K562 (cell line): ENCODE results near the gene TICAM1. TPM values are rescaled to one million over a fixed set of nuclear protein-coding genes. Genes with fewer than 3 reads are reported as not detected.
A peak's percentile ranks its signal among the peaks of the same experiment; 100 is the strongest.
"Not testable (repeated sequence)": the region's sequence is repeated elsewhere in the genome, so short reads cannot be mapped to it uniquely, and the experiment has no call there.

ENCODE experiments used
- ATAC-seq: fragments of 200-7000 bp; cut with Tn5 transposase; 3 replicates; pipeline ENCODE4 v1.9.1; 2020; ENCODE audit warnings: moderate library complexity
- BruUV-seq: library from RNA; stranded (reverse); fragments of 400-500 nt; replicated peaks from 2 replicates; lab custom pipeline; 2021; lab: Mats Ljungman, UMichigan
- CTCF ChIA-PET: fragments of 300-600 bp; formaldehyde crosslinking; extraction: SDS; loops from one replicate; lab custom pipeline; 2021; ENCODE audit warnings: low intra/inter-chr PET ratio; lab: Yijun Ruan, JAX
- POLR2A ChIA-PET: fragments of 300-600, 350-650 bp; sonication (Branson Sonifier 250); formaldehyde crosslinking; extraction: SDS; loops from one replicate; lab custom pipeline; 2021; ENCODE audit warnings: antibody characterized with exemption, inconsistent platforms; lab: Yijun Ruan, JAX
- DNase-seq, 4 experiments: peaks; one replicate each; pipeline versions ENCODE4 v3.0.0 to v3.0.0-alpha.2; 2011 to 2018; ENCODE audit warnings: low spot score in 3 of 4, mixed read lengths in 3 of 4; ENCODE audit errors: extremely low read depth in 1 of 4
- FAIRE-seq: peaks from 2 replicates; lab custom pipeline; 2011; peaks lifted over from hg19 to GRCh38; lab: Jason Lieb, UNC
- H2AFZ ChIP-seq: 2 replicates; pipeline ENCODE4 v1.6.0; 2011; ENCODE audit warnings: low read depth, low read length, control low read depth, inconsistent platforms
- H3K27ac ChIP-seq: fragments of 200-600 bp; 3 replicates; pipeline ENCODE4 v1.8.0; 2011; ENCODE audit warnings: low read depth, mild to moderate bottlenecking, control low read depth, inconsistent platforms, low read length, moderate library complexity, mixed read lengths; ENCODE audit errors: extremely low read depth
- H3K27me3 ChIP-seq, 2 experiments: fragments of 300-600 bp in 1 of 2; 2 replicates in 1 of 2; 3 replicates in 1 of 2; pipeline versions ENCODE4 v1.6.0 to v1.8.0; 2011; ENCODE audit warnings: inconsistent platforms in 2 of 2, low read length in 2 of 2, mild to moderate bottlenecking in 1 of 2, mixed read lengths in 1 of 2, moderate library complexity in 1 of 2; ENCODE audit not compliant: control insufficient read depth in 2 of 2, insufficient read depth in 2 of 2
- H3K36me3 ChIP-seq: fragments of 300-600 bp; 3 replicates; pipeline ENCODE4 v1.8.0; 2011; ENCODE audit warnings: mild to moderate bottlenecking, low read length, inconsistent platforms; ENCODE audit not compliant: control insufficient read depth, insufficient read depth
- H3K4me1 ChIP-seq, 2 experiments: fragments of 200-600 bp in 1 of 2; replicated peaks in 1 of 2; 2 replicates in 1 of 2; 3 replicates in 1 of 2; pipeline versions ENCODE4 v1.5.1 to v1.8.0; 2011; ENCODE audit warnings: inconsistent platforms in 2 of 2, low read length in 2 of 2, mild to moderate bottlenecking in 1 of 2, mixed read lengths in 1 of 2, moderate library complexity in 1 of 2; ENCODE audit not compliant: control insufficient read depth in 2 of 2, insufficient read depth in 2 of 2
- H3K4me2 ChIP-seq: 2 replicates; pipeline ENCODE4 v1.6.1; 2011; ENCODE audit warnings: low read length, control low read depth, inconsistent platforms, mixed read lengths; ENCODE audit not compliant: insufficient read depth
- H3K4me3 ChIP-seq: fragments of 200-600 bp; sonication (generic), shearing (Covaris generic); 2 replicates; pipeline ENCODE4 v1.5.1; 2016; ENCODE audit warnings: control low read depth, inconsistent platforms
- H3K79me2 ChIP-seq: fragments of 200-600 bp; 3 replicates; pipeline ENCODE4 v1.8.0; 2011; ENCODE audit warnings: low read length, inconsistent platforms; ENCODE audit not compliant: control insufficient read depth, insufficient read depth
- H3K9ac ChIP-seq, 2 experiments: 2 replicates each; pipeline versions ENCODE4 v1.6.0 to v1.6.1; 2011; ENCODE audit warnings: low read depth in 2 of 2, low read length in 2 of 2, control low read depth in 1 of 2, inconsistent platforms in 1 of 2, mild to moderate bottlenecking in 1 of 2, mixed read lengths in 1 of 2; ENCODE audit not compliant: insufficient read depth in 1 of 2
- H3K9me1 ChIP-seq: one replicate; pipeline ENCODE4 v1.6.0; 2011; ENCODE audit warnings: inconsistent platforms, mild to moderate bottlenecking, low read length, moderate library complexity; ENCODE audit not compliant: control insufficient read depth, insufficient read depth
- H3K9me3 ChIP-seq: replicated peaks from 2 replicates; pipeline ENCODE4 v1.5.1; 2011; ENCODE audit warnings: low read depth, low read length, inconsistent platforms; ENCODE audit not compliant: control insufficient read depth, insufficient read depth
- H4K20me1 ChIP-seq: replicated peaks from 2 replicates; pipeline ENCODE4 v1.6.1; 2011; ENCODE audit warnings: low read length, inconsistent platforms, mixed read lengths; ENCODE audit not compliant: control insufficient read depth, insufficient read depth
- BCOR ChIP-seq: fragments of 450-650 bp; IDR thresholded peaks from 2 replicates; pipeline ENCODE4 v1.6.1; 2016
- EGR1 ChIP-seq: fragments of 450-650 bp; conservative IDR thresholded peaks from 2 replicates; pipeline ENCODE4 v1.6.1; 2017; ENCODE audit warnings: mild to moderate bottlenecking
- KDM4B ChIP-seq, 2 experiments: fragments of 450-650 bp in 1 of 2; sonication (generic) in 1 of 2; IDR thresholded peaks; 2 replicates each; pipeline ENCODE4 v1.6.1; 2016 to 2017; ENCODE audit warnings: borderline replicate concordance in 2 of 2, antibody characterized with exemption in 1 of 2, low read depth in 1 of 2, mild to moderate bottlenecking in 1 of 2
- RBM25 ChIP-seq: fragments of 200-400 bp; formaldehyde crosslinking; IDR thresholded peaks from 2 replicates; pipeline ENCODE4 v1.6.1; 2018; ENCODE audit warnings: low read length, low read depth, moderate library complexity; ENCODE audit not compliant: severe bottlenecking
- RCOR1 ChIP-seq, 2 experiments: IDR thresholded peaks; 2 replicates each; pipeline ENCODE4 v1.6.1; 2012; ENCODE audit warnings: low read depth in 2 of 2, low read length in 2 of 2, borderline replicate concordance in 1 of 2, improper control_type of control experiment in 1 of 2
- ZFP30 ChIP-seq: fragments of 250-450 bp; sonication (Bioruptor Pico); IDR thresholded peaks from 2 replicates; pipeline ENCODE4 v1.8.0; 2022; ENCODE audit warnings: moderate library complexity, mild to moderate bottlenecking, inconsistent platforms, borderline replicate concordance
- WGBS: fragments of 100-300 bp; shearing (Covaris generic); methylation state at CpG from one replicate; pipeline ENCODE4 v1.1.6; 2016; ENCODE audit warnings: low coverage, mixed read lengths; ENCODE audit not compliant: insufficient coverage; ENCODE audit errors: missing lambda C conversion rate; 5-methylcytosine and 5-hydroxymethylcytosine counted together
- in situ Hi-C: fragments of 300-500 bp; cut with MboI; formaldehyde crosslinking; loops from 4 replicates; pipeline ENCODE4 v1.15.0; 2018; ENCODE audit warnings: inconsistent platforms, mixed read lengths
- intact Hi-C: fragments of 100-400 bp; cut with micrococcal nuclease; formaldehyde crosslinking; loops from 2 replicates; pipeline ENCODE4 v1.14.2; 2022
- polyA plus RNA-seq, 8 experiments: library from polyadenylated mRNA; depleted of rRNA in 4 of 8; stranded (reverse) in 5 of 8; unstranded in 3 of 8; fragments of >200 nt; fragmentation: Nextera tagmentation in 2 of 8; fragmentation: Illumina TruSeq in 1 of 8; extraction: Ambion mirVana in 2 of 8; extraction: Trizol in 1 of 8; gene quantifications; 2 replicates each; pipeline versions ENCODE4 v1.2.1 to v1.2.3, GENCODE V29; 2011 to 2014; ENCODE audit warnings: inconsistent platforms in 1 of 8, missing spikeins in 1 of 8
- total RNA-seq, 7 experiments: library from RNA; depleted of rRNA in 6 of 7; stranded (reverse); fragments of >200 nt in 6 of 7; fragmentation: Illumina TruSeq in 2 of 7; extraction: Trizol in 2 of 7; gene quantifications; 2 replicates each; pipeline versions ENCODE4 v1.2.1 to v1.2.3, GENCODE V29; 2011 to 2021; ENCODE audit warnings: low replicate concordance in 1 of 7

The TICAM1 gene
- total and polyA plus RNA-seq, 9 of the 15 experiments (the other 6 are each of a cell fraction or from before 2014, with no cell fraction given): 0.07 to 11.6 (median 1.5) TPM

DNA sequence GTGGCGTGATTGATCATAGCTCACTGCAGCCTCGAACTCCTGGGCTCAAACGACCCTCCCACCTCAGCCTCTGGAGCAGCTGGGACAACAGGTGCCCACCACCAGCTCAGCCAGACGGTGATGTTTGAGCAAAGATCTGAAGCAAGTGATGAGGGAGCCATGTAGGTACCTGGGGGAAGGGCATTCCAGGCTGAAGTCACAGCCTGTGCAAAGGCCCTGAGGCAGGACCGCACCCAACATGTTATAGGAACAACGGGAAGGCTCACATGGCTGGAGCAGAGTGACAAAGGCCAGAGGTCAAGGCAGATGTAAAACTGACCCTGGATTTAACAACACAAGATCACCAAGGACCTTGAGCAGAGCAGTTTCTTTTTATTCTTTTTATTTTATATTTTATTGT, 25.1 kb downstream of the TICAM1 start (continued):
- TF ChIP-seq BCOR (peak; percentile 73; the same call in 1 of the 2 replicates), EGR1 (no peak), RBM25 (peak; percentile 92), RCOR1 (IDR thresholded peaks at IDR 0.05; ENCODE audit: borderline replicate concordance in 1 of 2, low read depth in 2 of 2, low read length in 2 of 2) (peak in 1 of 2 experiments; percentile 51; a peak in 1 of 4 replicates), KDM4B (IDR thresholded peaks at IDR 0.05; ENCODE audit: borderline replicate concordance in 2 of 2, low read depth in 1 of 2) (no peak), ZFP30 (CRISPR knock-in tag) (no peak)

DNA sequence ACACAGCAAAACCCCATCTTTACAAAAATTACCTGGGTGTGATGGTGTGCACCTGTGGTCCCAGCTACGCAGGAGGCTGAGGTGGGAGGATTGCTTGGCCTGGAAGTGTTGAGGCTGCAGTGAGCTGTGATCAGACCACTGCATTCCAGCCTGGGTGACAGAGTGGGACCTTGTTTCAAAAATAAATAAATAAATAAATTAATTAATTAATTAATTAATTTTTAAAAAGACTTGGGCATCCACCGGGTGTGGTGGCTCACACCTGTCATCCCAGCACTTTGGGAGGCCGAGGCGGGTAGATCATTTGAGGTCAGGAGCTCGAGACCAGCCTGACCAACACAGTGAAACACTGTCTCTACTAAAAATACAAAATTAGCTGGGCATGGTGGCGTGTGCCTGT, 26.4 kb downstream of the TICAM1 start:
- H4K20me1 ChIP-seq, DNase-seq, H3K27me3 ChIP-seq, H3K36me3 ChIP-seq, H3K9ac ChIP-seq, BruUV-seq, FAIRE-seq, H3K27ac ChIP-seq, intact Hi-C loops, H2AFZ ChIP-seq, H3K9me1 ChIP-seq, H3K9me3 ChIP-seq, H3K4me3 ChIP-seq, H3K4me2 ChIP-seq, ATAC-seq, H3K79me2 ChIP-seq: not testable (repeated sequence)
- in situ Hi-C loops: loop anchor here (5.0 kb wide), 2 partner anchors 107 to 227 kb away; no protein-coding TSS in a partner anchor
- ChIA-PET POLR2A (interaction anchor here (0.7 kb wide), 3 partner anchors 14 to 1213 kb away, joined by 3 to 5 read pairs (median 3); partner anchors contain the start of gene FEM1A), CTCF (interaction anchor here (1.2 to 3.3 kb wide), 2 partner anchors 72 to 107 kb away, joined by 3 to 35 read pairs; no protein-coding TSS in a partner anchor)
- WGBS: 67% methylated on average over 6 of the region's 6 CpGs
- peaks cover 0 to 17% of the 10 kb centered on the region in 2 experiments; a peak in 3 of 5 replicates for H3K4me1 ChIP-seq
